Measurements from ENCODE around the gene EOGT. TPM values are rescaled to one million over a fixed set of nuclear protein-coding genes. Genes with fewer than 3 reads are reported as not detected.

The EOGT gene
- total RNA-seq, 3 donors from 2014 or later, result 10.4 to 11.5 (median 10.5) TPM

DNA sequence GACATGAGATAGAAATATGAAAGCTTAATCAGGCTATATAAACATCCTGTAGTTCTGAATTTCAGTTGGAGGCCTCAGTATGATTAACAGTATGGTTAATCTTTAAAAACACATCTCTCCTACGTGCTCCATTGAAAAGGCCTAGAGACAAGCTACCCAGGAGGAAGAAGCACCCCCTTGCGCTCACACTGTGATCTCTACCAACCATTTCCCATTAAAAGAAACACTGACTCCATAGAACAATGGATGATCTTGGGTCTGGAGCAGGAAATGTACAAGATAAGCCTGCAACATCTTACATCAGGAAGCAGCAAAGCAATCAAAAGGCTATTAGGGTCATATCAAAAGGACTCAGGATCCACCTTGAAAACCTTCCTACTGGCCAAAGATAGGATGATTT, 3.4 kb upstream of the EOGT start:
- H3K4me1 Mint-ChIP-seq (ENCODE audit: low read depth), result peaks cover 21% of the 10 kb centered on the region
- DNase-seq (no peak), ATAC-seq (no peak)
- peaks cover 9% of the 10 kb centered on the region for H3K36me3 Mint-ChIP-seq (ENCODE audit: insufficient read depth)
- no peaks in the 10 kb centered on the region for H3K27me3 Mint-ChIP-seq (ENCODE audit: low read depth)
- H3K9me3 Mint-ChIP-seq, result no peaks in the 10 kb centered on the region
- H3K4me3 Mint-ChIP-seq, result no peak overlapping the region

DNA sequence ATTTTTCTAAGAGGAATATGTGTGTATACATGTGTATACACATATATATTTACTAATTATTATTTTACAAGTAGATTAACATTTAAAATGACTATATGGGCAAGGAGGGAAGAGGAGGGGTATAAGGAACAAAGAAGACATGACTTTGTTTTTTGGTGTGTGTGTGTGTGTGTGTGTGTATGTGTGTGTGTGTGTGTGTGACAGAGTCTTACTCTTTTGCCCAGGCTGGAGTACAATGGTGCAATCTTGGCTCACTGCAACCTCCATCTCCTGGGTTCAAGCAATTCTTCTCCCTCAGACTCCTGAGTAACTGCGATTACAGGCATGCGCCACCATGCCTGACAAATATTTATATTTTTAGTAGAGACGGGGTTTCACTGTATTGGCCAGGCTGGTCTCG, 2.6 kb upstream of the EOGT start:
- H3K4me3 Mint-ChIP-seq, result no peak overlapping the region
- peaks cover 9% of the 10 kb centered on the region for H3K36me3 Mint-ChIP-seq (ENCODE audit: insufficient read depth)
- H3K4me1 Mint-ChIP-seq (ENCODE audit: low read depth), result peaks cover 24% of the 10 kb centered on the region
- DNase-seq, result no peak
- H3K27me3 Mint-ChIP-seq (ENCODE audit: low read depth), result no peaks in the 10 kb centered on the region
- ATAC-seq, result no peak
- no peaks in the 10 kb centered on the region for H3K9me3 Mint-ChIP-seq

DNA sequence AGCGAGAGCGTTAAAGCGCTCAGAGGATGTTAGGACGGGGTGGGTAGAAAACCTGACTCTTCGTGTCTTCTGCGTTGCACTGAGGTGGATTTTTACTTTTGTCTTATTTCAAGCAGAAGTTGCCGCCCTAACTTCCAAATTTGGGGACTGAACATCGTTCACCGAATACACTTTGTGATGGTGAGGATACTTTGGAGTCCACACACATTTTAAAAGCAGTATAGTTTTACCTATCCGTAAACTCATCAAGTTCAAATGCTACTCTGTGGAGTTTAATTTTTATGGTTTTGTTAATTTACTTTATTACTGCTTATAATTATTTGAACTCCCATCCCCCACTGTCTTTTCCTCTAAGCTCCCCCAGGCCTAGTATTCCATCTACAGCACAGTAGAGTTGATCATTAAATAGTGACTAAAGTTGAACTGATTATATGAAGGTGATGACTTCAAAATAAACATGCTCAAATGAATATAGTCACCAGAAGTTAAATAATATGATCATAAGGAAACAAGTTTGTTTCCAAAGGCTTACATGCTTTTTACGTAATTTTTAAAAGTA, 617 bp upstream of the EOGT start:
- Mint-ChIP-seq H3K4me3 (peak overlapping the region; percentile 82), H3K27me3 (ENCODE audit: low read depth) (no peaks in the 10 kb centered on the region), H3K4me1 (ENCODE audit: low read depth) (peaks cover 24% of the 10 kb centered on the region), H3K9me3 (no peaks in the 10 kb centered on the region), H3K36me3 (ENCODE audit: insufficient read depth) (peaks cover 9% of the 10 kb centered on the region)
- DNase-seq (no peak), ATAC-seq (no peak)

DNA sequence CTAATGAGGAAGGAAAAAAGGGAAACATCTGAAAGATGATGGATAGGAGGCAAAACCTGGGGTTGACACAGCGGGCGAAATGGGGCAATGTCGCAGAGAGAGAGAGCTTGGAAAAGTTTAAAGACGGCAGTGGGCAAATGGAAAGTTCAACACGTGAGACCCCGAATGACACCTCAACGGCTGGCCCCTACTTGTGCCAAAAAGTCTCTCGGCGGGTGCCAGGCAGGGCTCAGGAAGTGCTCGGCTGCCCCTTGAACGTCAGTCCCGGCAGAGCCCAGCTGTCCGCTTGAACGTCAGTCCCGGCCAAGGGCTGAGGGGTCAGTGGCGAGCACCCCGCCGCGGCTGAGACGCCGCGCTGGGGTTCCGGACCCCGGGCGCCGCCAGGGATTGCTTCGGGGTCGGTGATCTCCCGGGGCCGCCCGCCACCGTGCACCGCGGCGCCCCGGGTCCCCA, 658 bp downstream of the EOGT start:
- no peak for ATAC-seq
- Mint-ChIP-seq H3K4me3 (peak overlapping the region; percentile 70), H3K4me1 (ENCODE audit: low read depth) (peaks cover 24% of the 10 kb centered on the region), H3K36me3 (ENCODE audit: insufficient read depth) (peaks cover 12% of the 10 kb centered on the region), H3K9me3 (no peaks in the 10 kb centered on the region), H3K27me3 (ENCODE audit: low read depth) (no peaks in the 10 kb centered on the region)
- no peak for DNase-seq

DNA sequence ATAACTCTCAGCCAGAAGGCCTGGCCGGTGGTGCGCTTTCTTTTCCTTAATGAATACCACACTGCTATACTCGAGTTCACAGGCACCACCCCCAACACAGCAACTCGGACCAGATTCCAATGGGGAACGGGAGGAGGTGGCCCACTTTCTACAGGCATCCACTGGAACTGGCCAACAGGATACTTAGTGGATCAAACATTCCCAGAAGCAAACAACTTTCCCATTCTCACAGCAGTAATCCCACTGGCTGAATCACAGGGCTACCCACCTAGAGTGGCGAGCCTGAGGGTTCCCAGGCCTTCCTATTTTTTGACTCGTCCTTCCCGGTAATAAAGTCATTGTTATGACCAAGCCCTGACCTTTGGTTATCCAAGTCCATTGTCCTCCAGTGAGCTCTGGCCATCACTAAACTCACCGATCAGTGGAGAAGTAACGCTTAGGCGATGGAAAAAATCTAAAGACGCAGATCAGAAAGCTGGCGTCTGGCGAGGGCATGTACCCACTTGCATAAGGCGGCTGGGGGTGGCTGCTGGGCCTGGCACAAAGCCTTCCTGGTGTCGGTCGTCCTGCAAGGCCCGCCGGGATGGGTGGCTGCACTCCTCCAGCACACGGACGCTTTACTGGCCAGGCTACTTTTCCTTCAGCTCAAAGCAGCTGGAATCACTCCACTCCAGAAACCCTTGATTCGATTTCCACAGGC, 1.2 kb downstream of the EOGT start:
- Mint-ChIP-seq H3K4me1 (ENCODE audit: low read depth) (peaks cover 24% of the 10 kb centered on the region), H3K9me3 (no peaks in the 10 kb centered on the region), H3K27me3 (ENCODE audit: low read depth) (no peaks in the 10 kb centered on the region)

DNA sequence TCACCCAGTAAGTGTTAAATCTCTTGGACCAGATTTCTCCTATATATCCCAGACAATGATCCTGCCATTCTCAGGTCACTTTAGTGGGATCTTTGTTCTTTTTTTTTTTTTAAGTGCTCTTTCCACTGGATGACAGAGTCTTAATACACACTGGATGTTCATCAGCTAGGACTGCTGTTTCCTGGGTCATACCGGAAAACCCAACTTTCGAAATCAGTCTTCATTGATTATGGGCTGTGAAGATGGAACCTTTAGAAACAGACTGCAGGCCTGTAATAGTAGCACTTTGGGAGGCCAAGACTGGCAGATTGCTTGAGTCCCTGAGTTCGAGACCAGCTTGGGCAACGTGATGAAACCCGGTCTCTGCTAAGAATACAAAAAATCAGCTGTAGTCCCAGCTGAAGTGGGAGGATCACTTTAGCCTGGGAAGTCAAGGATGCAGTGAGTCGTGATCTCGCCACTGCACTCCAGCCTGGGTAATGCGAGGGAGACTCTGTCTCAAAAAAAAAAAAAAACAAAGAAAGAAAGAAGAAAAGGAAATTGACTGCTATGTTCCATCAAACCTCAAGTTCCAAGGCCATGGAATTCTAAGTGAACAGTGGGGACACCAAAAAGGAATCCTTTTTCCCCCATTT, 2.3 kb downstream of the EOGT start:
- no peaks in the 10 kb centered on the region for H3K9me3 Mint-ChIP-seq
- H3K4me3 Mint-ChIP-seq, result peak overlapping the region; percentile 64
- H3K27me3 Mint-ChIP-seq (ENCODE audit: low read depth), result no peaks in the 10 kb centered on the region
- H3K4me1 Mint-ChIP-seq (ENCODE audit: low read depth), result peaks cover 24% of the 10 kb centered on the region
- DNase-seq, result no peak
- H3K36me3 Mint-ChIP-seq (ENCODE audit: insufficient read depth), result peaks cover 8% of the 10 kb centered on the region
- ATAC-seq, result no peak

More for the DNA sequence above, 1.2 kb downstream of the EOGT start:
- peak overlapping the region; percentile 70 for H3K4me3 Mint-ChIP-seq
- peaks cover 7% of the 10 kb centered on the region for H3K36me3 Mint-ChIP-seq (ENCODE audit: insufficient read depth)
- DNase-seq, result no peak
- ATAC-seq, result no peak

DNA sequence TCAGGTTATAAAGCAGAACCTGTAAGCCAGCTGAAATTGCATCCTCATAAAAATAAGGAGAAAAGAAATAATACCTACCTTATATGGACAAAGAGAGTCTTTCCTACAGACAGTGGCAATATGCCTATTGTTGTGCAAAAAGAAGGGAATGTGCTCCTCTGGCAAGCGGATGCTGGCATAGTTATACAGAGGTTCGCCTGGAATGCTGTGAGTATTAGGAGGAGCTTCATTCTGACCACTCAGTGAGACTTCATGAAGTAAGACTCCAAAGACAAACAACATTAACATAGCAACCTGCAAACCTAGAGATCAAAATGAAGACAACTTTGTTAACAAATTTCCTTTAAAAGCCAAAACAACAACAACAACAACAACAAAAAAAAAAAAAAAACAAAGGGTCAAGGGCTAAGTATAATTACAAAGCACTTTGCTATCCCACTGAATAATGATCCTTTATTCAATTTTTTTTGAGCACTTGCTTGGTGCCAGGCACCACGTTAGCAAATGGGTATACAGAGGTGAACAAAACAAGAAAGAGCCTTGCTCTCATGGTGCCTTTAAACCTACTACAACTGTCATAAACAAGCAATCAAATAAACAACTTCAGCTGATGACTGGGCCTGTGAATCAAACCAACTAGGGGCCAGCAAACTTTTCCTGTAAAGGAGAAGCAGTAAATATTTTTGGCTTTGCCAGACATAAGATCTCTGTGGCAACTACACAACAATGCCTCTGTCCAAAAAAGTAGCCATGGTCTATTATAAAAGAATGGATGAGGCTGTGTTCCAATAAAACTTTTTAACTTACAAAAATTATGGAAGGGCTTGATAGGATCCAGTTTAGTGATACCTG, 3.7 kb downstream of the EOGT start:
- Mint-ChIP-seq H3K36me3 (ENCODE audit: insufficient read depth) (peaks cover 14% of the 10 kb centered on the region), H3K4me1 (ENCODE audit: low read depth) (peaks cover 18% of the 10 kb centered on the region), H3K9me3 (no peaks in the 10 kb centered on the region), H3K4me3 (no peak overlapping the region), H3K27me3 (ENCODE audit: low read depth) (no peaks in the 10 kb centered on the region)
- ATAC-seq (no peak), DNase-seq (no peak)

DNA sequence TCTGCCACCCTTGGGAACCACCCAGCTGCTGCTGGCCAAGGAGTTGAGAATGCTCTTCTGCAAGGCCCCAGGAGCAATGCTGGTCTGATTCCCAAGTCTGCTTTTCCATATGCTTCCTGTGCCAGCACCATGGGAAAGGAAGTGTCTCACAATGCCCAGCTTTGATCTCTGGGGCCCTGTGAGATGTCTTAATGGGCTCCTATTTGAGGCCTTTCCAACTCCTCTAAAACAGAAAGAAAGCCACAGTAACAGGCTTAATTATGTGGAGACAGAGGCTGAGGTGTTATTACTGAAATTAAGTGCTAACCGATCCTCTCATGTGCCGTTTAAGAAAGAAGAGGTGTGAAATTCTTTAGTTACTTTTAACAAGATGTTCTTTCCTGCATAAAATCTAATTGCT, 4.5 kb downstream of the EOGT start:
- Mint-ChIP-seq H3K4me1 (ENCODE audit: low read depth) (peaks cover 12% of the 10 kb centered on the region), H3K27me3 (ENCODE audit: low read depth) (no peaks in the 10 kb centered on the region), H3K9me3 (no peaks in the 10 kb centered on the region), H3K36me3 (ENCODE audit: insufficient read depth) (peaks cover 19% of the 10 kb centered on the region), H3K4me3 (no peak overlapping the region)
- ATAC-seq (no peak), DNase-seq (no peak)

DNA sequence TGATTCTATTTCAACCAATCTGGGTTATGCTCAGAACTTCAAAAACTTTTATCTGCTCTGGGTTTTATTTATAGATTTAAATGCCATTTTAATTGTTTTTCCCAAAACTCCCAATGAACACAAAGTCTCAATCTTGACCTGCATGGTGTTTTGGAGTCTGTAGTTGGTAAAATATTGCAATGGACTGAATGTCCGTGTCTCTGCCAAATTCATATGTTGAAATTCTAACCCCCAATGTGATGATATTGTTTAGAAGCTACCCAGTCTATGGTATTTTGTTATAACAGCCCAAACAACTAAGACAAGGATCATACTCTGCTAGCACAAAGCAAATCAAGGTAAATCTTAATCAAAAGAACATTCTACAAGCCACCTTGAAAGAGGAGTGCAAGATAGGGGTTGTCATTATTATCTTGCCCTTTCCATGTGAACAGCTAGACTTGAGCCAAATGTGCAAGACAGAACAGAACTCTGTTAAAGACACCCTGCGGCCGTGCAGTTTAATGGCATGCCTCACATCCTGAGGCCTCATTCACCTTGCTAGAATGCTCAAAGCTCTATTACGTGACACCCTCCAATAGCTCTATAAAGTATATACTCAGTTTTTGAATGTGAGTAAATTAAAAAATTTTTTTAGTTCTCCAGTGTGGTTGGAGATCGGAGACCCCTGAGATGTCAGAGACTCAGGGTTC, 7.5 kb downstream of the EOGT start:
- DNase-seq (no peak), ATAC-seq (no peak)
- Mint-ChIP-seq H3K4me3 (no peak overlapping the region), H3K36me3 (ENCODE audit: insufficient read depth) (peaks cover 25% of the 10 kb centered on the region), H3K4me1 (ENCODE audit: low read depth) (peaks cover 2% of the 10 kb centered on the region), H3K9me3 (no peaks in the 10 kb centered on the region), H3K27me3 (ENCODE audit: low read depth) (no peaks in the 10 kb centered on the region)

DNA sequence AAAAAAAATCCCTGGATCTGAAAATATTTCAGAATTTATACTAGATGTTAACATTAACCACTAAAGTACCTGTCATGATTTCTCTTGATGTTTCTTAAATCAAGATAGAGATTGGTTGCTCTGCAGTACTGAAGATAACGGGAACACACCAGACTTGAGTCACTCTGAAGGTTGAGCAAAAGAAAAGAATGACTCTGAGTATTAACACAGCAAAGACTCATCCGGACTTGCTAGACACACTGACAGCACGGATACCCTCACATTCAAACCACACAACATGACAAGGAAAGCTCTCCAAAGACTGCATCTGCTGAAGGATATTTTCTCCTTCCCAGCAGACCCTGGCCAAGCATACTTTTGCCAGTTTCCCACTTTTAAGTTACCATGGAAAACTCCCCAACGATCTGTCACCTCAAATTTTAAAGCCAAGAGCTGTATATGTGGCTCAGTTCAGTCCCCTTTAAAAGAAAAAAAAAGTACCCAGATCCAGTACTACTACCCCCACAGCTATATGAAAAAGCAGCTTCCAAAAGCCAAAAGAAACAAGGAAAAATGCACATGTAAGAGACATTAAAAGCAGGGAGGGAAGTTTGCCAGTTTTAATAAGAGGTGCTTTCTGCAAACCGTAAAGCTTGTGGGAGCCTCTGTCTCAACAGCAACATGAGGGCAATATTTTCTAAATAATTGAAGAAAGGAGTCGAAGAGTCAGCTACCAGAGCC, 8.3 kb downstream of the EOGT start:
- Mint-ChIP-seq H3K9me3 (no peaks in the 10 kb centered on the region), H3K36me3 (ENCODE audit: insufficient read depth) (peaks cover 25% of the 10 kb centered on the region), H3K4me3 (no peak overlapping the region), H3K27me3 (ENCODE audit: low read depth) (no peaks in the 10 kb centered on the region), H3K4me1 (ENCODE audit: low read depth) (no peaks in the 10 kb centered on the region)
- no peak for ATAC-seq
- DNase-seq, result no peak

DNA sequence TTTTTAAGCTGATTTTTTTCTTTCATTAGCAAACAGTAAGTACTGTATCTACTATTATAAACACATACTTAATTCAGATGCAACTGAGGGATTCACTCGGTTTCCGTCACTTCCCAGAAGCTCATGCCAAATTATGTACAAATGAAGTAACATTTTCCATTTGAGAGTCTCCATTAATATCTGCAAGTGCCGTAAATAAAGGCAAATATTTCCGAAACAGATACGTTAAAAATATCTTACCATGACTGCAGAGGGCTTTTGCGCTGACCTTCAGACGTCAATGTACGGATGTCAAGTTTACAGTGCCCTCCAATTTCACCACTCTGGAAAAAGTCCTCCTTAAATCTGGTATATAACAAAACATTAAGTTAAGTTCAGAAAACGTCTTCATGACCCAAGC, 9.3 kb downstream of the EOGT start:
- ATAC-seq (no peak), DNase-seq (no peak)
- H3K27me3 Mint-ChIP-seq (ENCODE audit: low read depth), result no peaks in the 10 kb centered on the region
- no peak overlapping the region for H3K4me3 Mint-ChIP-seq
- H3K36me3 Mint-ChIP-seq (ENCODE audit: insufficient read depth), result peaks cover 26% of the 10 kb centered on the region
- no peaks in the 10 kb centered on the region for H3K9me3 Mint-ChIP-seq
- no peaks in the 10 kb centered on the region for H3K4me1 Mint-ChIP-seq (ENCODE audit: low read depth)

DNA sequence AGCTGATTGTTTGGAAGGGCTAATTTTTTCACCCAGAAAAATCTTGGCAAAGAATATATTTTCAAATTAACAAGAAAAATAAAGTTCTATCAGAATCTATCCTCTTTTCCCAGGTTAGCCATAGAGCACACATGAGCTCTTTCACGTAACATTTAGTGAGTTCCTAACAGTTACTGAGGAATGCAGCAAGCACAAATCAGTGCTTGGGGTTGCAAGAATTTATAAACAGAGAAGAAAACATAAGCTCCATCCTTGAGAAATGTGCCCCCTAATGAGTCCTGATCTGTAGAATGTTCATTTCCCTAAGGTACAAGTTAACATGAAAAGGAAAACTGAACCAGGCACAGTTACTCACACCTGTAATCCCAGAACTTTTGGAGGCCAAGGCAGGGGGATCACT, 13.9 kb downstream of the EOGT start:
- Mint-ChIP-seq H3K27me3 (ENCODE audit: low read depth) (no peaks in the 10 kb centered on the region), H3K4me1 (ENCODE audit: low read depth) (peaks cover 6% of the 10 kb centered on the region), H3K9me3 (no peaks in the 10 kb centered on the region), H3K4me3 (no peak overlapping the region), H3K36me3 (ENCODE audit: insufficient read depth) (peaks cover 33% of the 10 kb centered on the region)
- DNase-seq, result no peak
- no peak for ATAC-seq

DNA sequence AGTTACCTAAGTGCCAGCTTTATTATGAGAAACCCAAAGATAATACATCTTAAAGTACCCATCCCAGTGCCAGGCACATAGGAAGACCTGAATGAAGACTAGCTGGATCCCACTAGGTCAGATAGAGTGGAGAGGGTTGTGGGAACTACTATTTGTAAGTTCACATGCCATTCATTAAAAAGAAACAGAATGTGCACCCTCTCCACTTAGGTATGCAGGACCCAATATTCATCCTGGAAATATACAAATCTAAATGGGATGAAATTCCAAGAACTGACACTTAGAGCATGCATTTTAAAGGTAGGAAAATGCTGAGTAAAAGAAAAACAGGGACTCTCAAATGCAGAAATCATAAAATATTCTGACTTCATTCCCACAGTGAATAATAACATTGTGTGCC, 14.3 kb downstream of the EOGT start:
- no peak for ATAC-seq
- Mint-ChIP-seq H3K4me3 (no peak overlapping the region), H3K4me1 (ENCODE audit: low read depth) (peaks cover 6% of the 10 kb centered on the region), H3K27me3 (ENCODE audit: low read depth) (no peaks in the 10 kb centered on the region), H3K9me3 (no peaks in the 10 kb centered on the region), H3K36me3 (ENCODE audit: insufficient read depth) (peaks cover 34% of the 10 kb centered on the region)
- no peak for DNase-seq
